ENCODE results near the gene MAN1A2.
"Not testable (repeated sequence)": the region's sequence is repeated elsewhere in the genome, so short reads cannot be mapped to it uniquely, and the experiment has no call there.

MAN1A2 gene

DNA sequence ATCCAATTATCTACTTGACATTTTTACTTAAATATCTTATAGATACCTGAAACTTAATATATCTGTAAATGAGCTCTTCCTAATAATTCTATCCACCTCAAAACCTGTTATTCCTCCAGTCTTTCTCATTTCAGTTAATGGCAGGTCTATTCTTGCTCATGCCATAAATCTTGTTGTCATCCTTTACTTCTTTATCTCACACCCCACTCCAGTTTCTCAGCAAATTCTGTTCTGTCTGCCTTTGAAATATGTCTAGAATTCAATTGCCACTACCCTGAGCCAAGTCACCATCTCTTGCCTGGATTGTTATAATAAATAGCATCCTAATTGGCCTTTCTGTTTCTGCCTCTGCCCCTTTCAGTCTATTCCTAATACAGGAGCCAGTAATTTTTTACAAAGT is 105.8 kb downstream of the MAN1A2 start:
- Histone ChIP-seq H3K36me3 (ENCODE audit: insufficient read depth, low read length) (peaks cover 7% of the 10 kb centered on the region; the same call in 1 of the 2 replicates), H3K79me2 (ENCODE audit: insufficient read depth, low read length) (no peaks in the 10 kb centered on the region), H3K4me3 (ENCODE audit: low read depth in 1 of 2, low read length in 2 of 2) (no peak overlapping the region), H3K4me1 (ENCODE audit: insufficient read depth, low read length) (no peaks in the 10 kb centered on the region), H3K4me2 (ENCODE audit: insufficient read depth, low read length) (no peak overlapping the region), H3K9ac (ENCODE audit: low read depth, low read length) (no peak overlapping the region), H3K9me3 (ENCODE audit: insufficient read depth, low read length, severe bottlenecking) (no peaks in the 10 kb centered on the region), H2AFZ (ENCODE audit: low read depth, low read length) (no peak overlapping the region), H3K27me3 (ENCODE audit: insufficient read depth, low read length, poor library complexity) (no peaks in the 10 kb centered on the region), H3K27ac (ENCODE audit: low read length) (no peak overlapping the region), H4K20me1 (ENCODE audit: insufficient read depth, low read length) (no peaks in the 10 kb centered on the region)
- TF ChIP-seq CTCF (IDR thresholded peaks at IDR 0.05; ENCODE audit: borderline replicate concordance, extremely low read depth, low read length, poor library complexity, severe bottlenecking) = no peak
- no peak for TF ChIP-seq EZH2 (IDR thresholded peaks at IDR 0.05; ENCODE audit: borderline replicate concordance, low read depth, low read length, severe bottlenecking)
- ATAC-seq (ENCODE audit: insufficient read depth, low read depth) (no peak), DNase-seq (no peak)

GRCh38 chr1:117475495-117475894 is 108.2 kb downstream of the MAN1A2 start:
- ATAC-seq (ENCODE audit: insufficient read depth, low read depth); H3K27ac ChIP-seq (ENCODE audit: low read length): not testable (repeated sequence)

GRCh38 chr1:117479086-117479485 is 111.8 kb downstream of the MAN1A2 start:
- Histone ChIP-seq H2AFZ (ENCODE audit: low read depth, low read length) (no peak overlapping the region), H3K9ac (ENCODE audit: low read depth, low read length) (no peak overlapping the region), H3K4me2 (ENCODE audit: insufficient read depth, low read length) (no peak overlapping the region), H3K27ac (ENCODE audit: low read length) (no peak overlapping the region), H3K4me1 (ENCODE audit: insufficient read depth, low read length) (no peaks in the 10 kb centered on the region), H4K20me1 (ENCODE audit: insufficient read depth, low read length) (no peaks in the 10 kb centered on the region), H3K4me3 (ENCODE audit: low read depth in 1 of 2, low read length in 2 of 2) (no peak overlapping the region), H3K9me3 (ENCODE audit: insufficient read depth, low read length, severe bottlenecking) (no peaks in the 10 kb centered on the region), H3K27me3 (ENCODE audit: insufficient read depth, low read length, poor library complexity) (no peaks in the 10 kb centered on the region), H3K79me2 (ENCODE audit: insufficient read depth, low read length) (no peaks in the 10 kb centered on the region), H3K36me3 (ENCODE audit: insufficient read depth, low read length) (peaks cover 3% of the 10 kb centered on the region; the same call in 1 of the 2 replicates)
- ATAC-seq (ENCODE audit: insufficient read depth, low read depth) = no peak
- TF ChIP-seq CTCF (IDR thresholded peaks at IDR 0.05; ENCODE audit: borderline replicate concordance, extremely low read depth, low read length, poor library complexity, severe bottlenecking) = no peak
- TF ChIP-seq EZH2 (IDR thresholded peaks at IDR 0.05; ENCODE audit: borderline replicate concordance, low read depth, low read length, severe bottlenecking) = no peak
- DNase-seq = no peak

More at GRCh38 chr1:117475495-117475894, 108.2 kb downstream of the MAN1A2 start:
- not testable (repeated sequence) for H3K9ac ChIP-seq (ENCODE audit: low read depth, low read length); H3K9me3 ChIP-seq (ENCODE audit: insufficient read depth, low read length, severe bottlenecking); H4K20me1 ChIP-seq (ENCODE audit: insufficient read depth, low read length); H3K36me3 ChIP-seq (ENCODE audit: insufficient read depth, low read length); H3K4me2 ChIP-seq (ENCODE audit: insufficient read depth, low read length); H2AFZ ChIP-seq (ENCODE audit: low read depth, low read length); H3K4me3 ChIP-seq (ENCODE audit: low read depth in 1 of 2, low read length in 2 of 2); H3K79me2 ChIP-seq (ENCODE audit: insufficient read depth, low read length); H3K27me3 ChIP-seq (ENCODE audit: insufficient read depth, low read length, poor library complexity); DNase-seq; H3K4me1 ChIP-seq (ENCODE audit: insufficient read depth, low read length)

GRCh38 chr1:117481410-117481809 is 114.2 kb downstream of the MAN1A2 start:
- Histone ChIP-seq H3K79me2 (ENCODE audit: insufficient read depth, low read length) (no peaks in the 10 kb centered on the region), H2AFZ (ENCODE audit: low read depth, low read length) (no peak overlapping the region), H3K9me3 (ENCODE audit: insufficient read depth, low read length, severe bottlenecking) (no peaks in the 10 kb centered on the region), H4K20me1 (ENCODE audit: insufficient read depth, low read length) (no peaks in the 10 kb centered on the region), H3K27ac (ENCODE audit: low read length) (no peak overlapping the region), H3K9ac (ENCODE audit: low read depth, low read length) (no peak overlapping the region), H3K36me3 (ENCODE audit: insufficient read depth, low read length) (peaks cover 3% of the 10 kb centered on the region; the same call in 1 of the 2 replicates), H3K4me2 (ENCODE audit: insufficient read depth, low read length) (no peak overlapping the region), H3K4me3 (ENCODE audit: low read depth in 1 of 2, low read length in 2 of 2) (no peak overlapping the region), H3K27me3 (ENCODE audit: insufficient read depth, low read length, poor library complexity) (no peaks in the 10 kb centered on the region), H3K4me1 (ENCODE audit: insufficient read depth, low read length) (no peaks in the 10 kb centered on the region)
- DNase-seq (no peak), ATAC-seq (ENCODE audit: insufficient read depth, low read depth) (no peak)
- no peak for TF ChIP-seq EZH2 (IDR thresholded peaks at IDR 0.05; ENCODE audit: borderline replicate concordance, low read depth, low read length, severe bottlenecking)
- no peak for TF ChIP-seq CTCF (IDR thresholded peaks at IDR 0.05; ENCODE audit: borderline replicate concordance, extremely low read depth, low read length, poor library complexity, severe bottlenecking)

All from DND-41 (cell line).